ENCODE results near the gene RIOK1. TPM values are rescaled to one million over a fixed set of nuclear protein-coding genes. Genes with fewer than 3 reads are reported as not detected.

Gene RIOK1
- total and polyA plus RNA-seq, 2 of the 13 experiments (the other 11 are each of a cell fraction or from before 2014, with no cell fraction given) = 9.4 to 37.8 TPM

DNA sequence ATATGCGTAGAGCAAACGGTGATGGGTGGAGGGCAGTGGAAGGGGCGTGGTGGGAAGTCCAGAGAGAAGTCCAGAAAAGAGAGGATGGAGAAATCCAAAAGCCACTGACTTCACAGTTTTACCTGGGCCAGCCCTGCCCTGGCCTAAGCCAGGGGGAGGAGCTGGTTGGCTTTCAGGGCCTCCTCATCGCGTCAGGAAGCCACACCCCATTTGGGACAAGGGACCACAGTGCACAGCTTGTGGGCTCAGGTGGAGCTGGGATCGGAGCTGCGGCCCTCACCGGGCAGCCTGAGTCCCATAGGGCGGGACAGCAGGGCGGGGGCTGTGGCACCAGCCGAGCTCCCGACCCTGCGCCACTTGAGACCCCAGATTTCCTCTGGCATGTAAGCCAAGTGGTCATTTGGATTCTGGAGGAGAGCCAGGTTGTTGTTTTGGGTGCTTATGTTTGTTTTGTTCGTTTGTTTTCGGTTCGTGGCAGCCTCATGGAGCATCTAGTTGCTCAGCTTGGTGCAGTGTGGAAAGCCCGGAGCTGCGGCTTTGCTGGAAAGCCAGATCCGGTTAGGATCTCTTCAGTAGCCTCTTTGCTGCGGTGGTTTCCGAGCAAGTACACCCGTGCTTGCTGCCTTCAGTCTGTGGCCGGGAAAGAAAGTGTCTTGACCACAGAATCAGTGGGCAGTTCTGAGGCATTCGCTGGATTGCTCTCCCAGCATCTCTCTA lies 42.2 kb downstream of the RIOK1 start (continued):
- TF ChIP-seq, protein P1, sequence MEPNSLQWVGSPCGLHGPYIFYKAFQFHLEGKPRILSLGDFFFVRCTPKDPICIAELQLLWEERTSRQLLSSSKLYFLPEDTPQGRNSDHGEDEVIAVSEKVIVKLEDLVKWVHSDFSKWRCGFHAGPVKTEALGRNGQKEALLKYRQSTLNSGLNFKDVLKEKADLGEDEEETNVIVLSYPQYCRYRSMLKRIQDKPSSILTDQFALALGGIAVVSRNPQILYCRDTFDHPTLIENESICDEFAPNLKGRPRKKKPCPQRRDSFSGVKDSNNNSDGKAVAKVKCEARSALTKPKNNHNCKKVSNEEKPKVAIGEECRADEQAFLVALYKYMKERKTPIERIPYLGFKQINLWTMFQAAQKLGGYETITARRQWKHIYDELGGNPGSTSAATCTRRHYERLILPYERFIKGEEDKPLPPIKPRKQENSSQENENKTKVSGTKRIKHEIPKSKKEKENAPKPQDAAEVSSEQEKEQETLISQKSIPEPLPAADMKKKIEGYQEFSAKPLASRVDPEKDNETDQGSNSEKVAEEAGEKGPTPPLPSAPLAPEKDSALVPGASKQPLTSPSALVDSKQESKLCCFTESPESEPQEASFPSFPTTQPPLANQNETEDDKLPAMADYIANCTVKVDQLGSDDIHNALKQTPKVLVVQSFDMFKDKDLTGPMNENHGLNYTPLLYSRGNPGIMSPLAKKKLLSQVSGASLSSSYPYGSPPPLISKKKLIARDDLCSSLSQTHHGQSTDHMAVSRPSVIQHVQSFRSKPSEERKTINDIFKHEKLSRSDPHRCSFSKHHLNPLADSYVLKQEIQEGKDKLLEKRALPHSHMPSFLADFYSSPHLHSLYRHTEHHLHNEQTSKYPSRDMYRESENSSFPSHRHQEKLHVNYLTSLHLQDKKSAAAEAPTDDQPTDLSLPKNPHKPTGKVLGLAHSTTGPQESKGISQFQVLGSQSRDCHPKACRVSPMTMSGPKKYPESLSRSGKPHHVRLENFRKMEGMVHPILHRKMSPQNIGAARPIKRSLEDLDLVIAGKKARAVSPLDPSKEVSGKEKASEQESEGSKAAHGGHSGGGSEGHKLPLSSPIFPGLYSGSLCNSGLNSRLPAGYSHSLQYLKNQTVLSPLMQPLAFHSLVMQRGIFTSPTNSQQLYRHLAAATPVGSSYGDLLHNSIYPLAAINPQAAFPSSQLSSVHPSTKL (CRISPR knock-in tag; IDR thresholded peaks at IDR 0.05) = 0 out of 2 replicates have a peak, but pooled peaks have one; percentile 5
- TF ChIP-seq PCBP1 (IDR thresholded peaks at IDR 0.05; ENCODE audit: borderline replicate concordance, low read depth, low read length) = no peak
- no peak for TF ChIP-seq ZNF143 (CRISPR knock-in tag; IDR thresholded peaks at IDR 0.05)
- 0 out of 2 replicates have a peak, but pooled peaks have one; percentile 56 for TF ChIP-seq SMYD3 (CRISPR knock-in tag; IDR thresholded peaks at IDR 0.05)
- no peak for TF ChIP-seq ZKSCAN1 (IDR thresholded peaks at IDR 0.05; ENCODE audit: low read length)
- TF ChIP-seq, protein P2, sequence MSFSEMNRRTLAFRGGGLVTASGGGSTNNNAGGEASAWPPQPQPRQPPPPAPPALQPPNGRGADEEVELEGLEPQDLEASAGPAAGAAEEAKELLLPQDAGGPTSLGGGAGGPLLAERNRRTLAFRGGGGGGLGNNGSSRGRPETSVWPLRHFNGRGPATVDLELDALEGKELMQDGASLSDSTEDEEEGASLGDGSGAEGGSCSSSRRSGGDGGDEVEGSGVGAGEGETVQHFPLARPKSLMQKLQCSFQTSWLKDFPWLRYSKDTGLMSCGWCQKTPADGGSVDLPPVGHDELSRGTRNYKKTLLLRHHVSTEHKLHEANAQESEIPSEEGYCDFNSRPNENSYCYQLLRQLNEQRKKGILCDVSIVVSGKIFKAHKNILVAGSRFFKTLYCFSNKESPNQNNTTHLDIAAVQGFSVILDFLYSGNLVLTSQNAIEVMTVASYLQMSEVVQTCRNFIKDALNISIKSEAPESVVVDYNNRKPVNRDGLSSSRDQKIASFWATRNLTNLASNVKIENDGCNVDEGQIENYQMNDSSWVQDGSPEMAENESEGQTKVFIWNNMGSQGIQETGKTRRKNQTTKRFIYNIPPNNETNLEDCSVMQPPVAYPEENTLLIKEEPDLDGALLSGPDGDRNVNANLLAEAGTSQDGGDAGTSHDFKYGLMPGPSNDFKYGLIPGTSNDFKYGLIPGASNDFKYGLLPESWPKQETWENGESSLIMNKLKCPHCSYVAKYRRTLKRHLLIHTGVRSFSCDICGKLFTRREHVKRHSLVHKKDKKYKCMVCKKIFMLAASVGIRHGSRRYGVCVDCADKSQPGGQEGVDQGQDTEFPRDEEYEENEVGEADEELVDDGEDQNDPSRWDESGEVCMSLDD (CRISPR knock-in tag; IDR thresholded peaks at IDR 0.05; ENCODE audit: borderline replicate concordance) = no peak
- 0 out of 2 replicates have a peak, but pooled peaks have one; percentile 55 for TF ChIP-seq ARNT2 (CRISPR knock-in tag; IDR thresholded peaks at IDR 0.05; ENCODE audit: low read depth)
- TF ChIP-seq MTA1 (CRISPR knock-in tag; IDR thresholded peaks at IDR 0.05; ENCODE audit: borderline replicate concordance) = no peak
- no peak for TF ChIP-seq FOXM1 (CRISPR knock-in tag; IDR thresholded peaks at IDR 0.05)
- TF ChIP-seq, protein P3, sequence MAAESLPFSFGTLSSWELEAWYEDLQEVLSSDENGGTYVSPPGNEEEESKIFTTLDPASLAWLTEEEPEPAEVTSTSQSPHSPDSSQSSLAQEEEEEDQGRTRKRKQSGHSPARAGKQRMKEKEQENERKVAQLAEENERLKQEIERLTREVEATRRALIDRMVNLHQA (CRISPR knock-in tag; IDR thresholded peaks at IDR 0.05) = no peak
- TF ChIP-seq SKI (IDR thresholded peaks at IDR 0.05; ENCODE audit: partially characterized antibody) = no peak
- TF ChIP-seq ATF7-NPFF (CRISPR knock-in tag; IDR thresholded peaks at IDR 0.05; ENCODE audit: low read depth) = no peak
- TF ChIP-seq, protein P4, sequence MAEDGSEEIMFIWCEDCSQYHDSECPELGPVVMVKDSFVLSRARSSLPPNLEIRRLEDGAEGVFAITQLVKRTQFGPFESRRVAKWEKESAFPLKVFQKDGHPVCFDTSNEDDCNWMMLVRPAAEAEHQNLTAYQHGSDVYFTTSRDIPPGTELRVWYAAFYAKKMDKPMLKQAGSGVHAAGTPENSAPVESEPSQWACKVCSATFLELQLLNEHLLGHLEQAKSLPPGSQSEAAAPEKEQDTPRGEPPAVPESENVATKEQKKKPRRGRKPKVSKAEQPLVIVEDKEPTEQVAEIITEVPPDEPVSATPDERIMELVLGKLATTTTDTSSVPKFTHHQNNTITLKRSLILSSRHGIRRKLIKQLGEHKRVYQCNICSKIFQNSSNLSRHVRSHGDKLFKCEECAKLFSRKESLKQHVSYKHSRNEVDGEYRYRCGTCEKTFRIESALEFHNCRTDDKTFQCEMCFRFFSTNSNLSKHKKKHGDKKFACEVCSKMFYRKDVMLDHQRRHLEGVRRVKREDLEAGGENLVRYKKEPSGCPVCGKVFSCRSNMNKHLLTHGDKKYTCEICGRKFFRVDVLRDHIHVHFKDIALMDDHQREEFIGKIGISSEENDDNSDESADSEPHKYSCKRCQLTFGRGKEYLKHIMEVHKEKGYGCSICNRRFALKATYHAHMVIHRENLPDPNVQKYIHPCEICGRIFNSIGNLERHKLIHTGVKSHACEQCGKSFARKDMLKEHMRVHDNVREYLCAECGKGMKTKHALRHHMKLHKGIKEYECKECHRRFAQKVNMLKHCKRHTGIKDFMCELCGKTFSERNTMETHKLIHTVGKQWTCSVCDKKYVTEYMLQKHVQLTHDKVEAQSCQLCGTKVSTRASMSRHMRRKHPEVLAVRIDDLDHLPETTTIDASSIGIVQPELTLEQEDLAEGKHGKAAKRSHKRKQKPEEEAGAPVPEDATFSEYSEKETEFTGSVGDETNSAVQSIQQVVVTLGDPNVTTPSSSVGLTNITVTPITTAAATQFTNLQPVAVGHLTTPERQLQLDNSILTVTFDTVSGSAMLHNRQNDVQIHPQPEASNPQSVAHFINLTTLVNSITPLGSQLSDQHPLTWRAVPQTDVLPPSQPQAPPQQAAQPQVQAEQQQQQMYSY (CRISPR knock-in tag; IDR thresholded peaks at IDR 0.05) = peak; percentile 97
- TF ChIP-seq, protein P5, sequence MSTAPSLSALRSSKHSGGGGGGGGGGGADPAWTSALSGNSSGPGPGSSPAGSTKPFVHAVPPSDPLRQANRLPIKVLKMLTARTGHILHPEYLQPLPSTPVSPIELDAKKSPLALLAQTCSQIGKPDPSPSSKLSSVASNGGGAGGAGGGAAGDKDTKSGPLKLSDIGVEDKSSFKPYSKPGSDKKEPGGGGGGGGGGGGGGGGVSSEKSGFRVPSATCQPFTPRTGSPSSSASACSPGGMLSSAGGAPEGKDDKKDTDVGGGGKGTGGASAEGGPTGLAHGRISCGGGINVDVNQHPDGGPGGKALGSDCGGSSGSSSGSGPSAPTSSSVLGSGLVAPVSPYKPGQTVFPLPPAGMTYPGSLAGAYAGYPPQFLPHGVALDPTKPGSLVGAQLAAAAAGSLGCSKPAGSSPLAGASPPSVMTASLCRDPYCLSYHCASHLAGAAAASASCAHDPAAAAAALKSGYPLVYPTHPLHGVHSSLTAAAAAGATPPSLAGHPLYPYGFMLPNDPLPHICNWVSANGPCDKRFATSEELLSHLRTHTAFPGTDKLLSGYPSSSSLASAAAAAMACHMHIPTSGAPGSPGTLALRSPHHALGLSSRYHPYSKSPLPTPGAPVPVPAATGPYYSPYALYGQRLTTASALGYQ (CRISPR knock-in tag; IDR thresholded peaks at IDR 0.05) = no peak
- no peak for TF ChIP-seq ZNF33A (CRISPR knock-in tag; IDR thresholded peaks at IDR 0.05; ENCODE audit: borderline replicate concordance)
- TF ChIP-seq XBP1 (CRISPR knock-in tag; IDR thresholded peaks at IDR 0.05) = no peak

Measured in HepG2 (cell line).